Activated CD4-positive, alpha-beta memory T cell treated with anti-CD3 and anti-CD28 coated beads, Interleukin-2, amount 10 ng/mL, durations not matched to agents 7 days and 5 days (primary cell): ENCODE data around the gene LLGL1. TPM values are rescaled to one million over a fixed set of nuclear protein-coding genes. Genes with fewer than 3 reads are reported as not detected.
A peak's percentile ranks its signal among the peaks of the same experiment; 100 is the strongest.
"Not testable (repeated sequence)": the region's sequence is repeated elsewhere in the genome, so short reads cannot be mapped to it uniquely, and the experiment has no call there.

Experiments
- CTCF ChIA-PET: fragments of 350-600 bp; sonication (Branson Sonifier 250); formaldehyde crosslinking; loops from one replicate; lab custom pipeline; 2021; ENCODE audit warnings: antibody characterized with exemption, inconsistent platforms; lab: Charles Lee
- POLR2A ChIA-PET: fragments of 350-600 bp; sonication (Branson Sonifier 250); formaldehyde crosslinking; loops from one replicate; lab custom pipeline; 2021; ENCODE audit warnings: antibody characterized with exemption; lab: Charles Lee
- DNase-seq: peaks from one replicate; pipeline ENCODE4 v3.0.0-alpha.2; 2020
- H3K27ac Mint-ChIP-seq: one replicate; pipeline ENCODE4 v1.8.0; 2021; ENCODE audit warnings: mild to moderate bottlenecking, mixed read lengths
- H3K27me3 Mint-ChIP-seq: one replicate; pipeline ENCODE4 v1.8.0; 2021; ENCODE audit warnings: mixed read lengths
- H3K36me3 Mint-ChIP-seq: one replicate; pipeline ENCODE4 v1.8.0; 2021; ENCODE audit warnings: low read depth, mixed read lengths
- H3K4me1 Mint-ChIP-seq: one replicate; pipeline ENCODE4 v1.8.0; 2021; ENCODE audit warnings: mixed read lengths
- H3K4me3 Mint-ChIP-seq: one replicate; pipeline ENCODE4 v1.8.0; 2021; ENCODE audit warnings: mild to moderate bottlenecking, mixed read lengths
- H3K9me3 Mint-ChIP-seq: one replicate; pipeline ENCODE4 v1.8.0; 2021; ENCODE audit warnings: mixed read lengths
- total RNA-seq, 2 experiments: library from RNA; stranded (reverse); gene quantifications; one replicate each; pipeline ENCODE4 v1.2.3, GENCODE V29; 2021

Gene LLGL1
- total RNA-seq, 2 experiments from 2014 or later, result 22.8 to 22.9 TPM

GRCh38 chr17:18197535-18198194 lies 27.8 kb upstream of the LLGL1 start:
- H3K27ac Mint-ChIP-seq, result no peak overlapping the region
- H3K4me1 Mint-ChIP-seq, result peaks cover 18% of the 10 kb centered on the region
- ChIA-PET POLR2A (interaction anchor here (0.7 to 2.3 kb wide), 3 partner anchors 9 to 14 kb away, joined by 3 to 11 read pairs (median 4); partner anchors contain the start of gene ALKBH5), CTCF (no interaction called here)
- H3K9me3 Mint-ChIP-seq, result no peaks in the 10 kb centered on the region
- H3K4me3 Mint-ChIP-seq, result no peak overlapping the region
- H3K27me3 Mint-ChIP-seq, result no peaks in the 10 kb centered on the region
- DNase-seq, result no peak
- H3K36me3 Mint-ChIP-seq, result peaks cover 71% of the 10 kb centered on the region

- no peak for DNase-seq
- ChIA-PET CTCF (no interaction called here), POLR2A (interaction anchor here (1.0 to 2.3 kb wide), 2 partner anchors 10 to 14 kb away, joined by 3 to 11 read pairs; partner anchors contain the start of gene ALKBH5)
- Mint-ChIP-seq H3K27me3 (no peaks in the 10 kb centered on the region), H3K9me3 (no peaks in the 10 kb centered on the region), H3K4me1 (peaks cover 17% of the 10 kb centered on the region), H3K36me3 (peaks cover 69% of the 10 kb centered on the region), H3K27ac (no peak overlapping the region), H3K4me3 (no peak overlapping the region)
Measured at GRCh38 chr17:18198530-18198929, 26.9 kb upstream of the LLGL1 start.

GRCh38 chr17:18201108-18201507 lies 24.3 kb upstream of the LLGL1 start:
- ChIA-PET CTCF (interaction anchor here (1.4 kb wide), 1 partner anchor 9 kb away, joined by 3 read pairs; no protein-coding TSS in a partner anchor), POLR2A (no interaction called here)
- DNase-seq, result no peak
- H3K27me3 Mint-ChIP-seq, result no peaks in the 10 kb centered on the region
- H3K4me3 Mint-ChIP-seq, result no peak overlapping the region
- no peak overlapping the region for H3K27ac Mint-ChIP-seq
- peaks cover 10% of the 10 kb centered on the region for H3K4me1 Mint-ChIP-seq
- H3K9me3 Mint-ChIP-seq, result no peaks in the 10 kb centered on the region
- H3K36me3 Mint-ChIP-seq, result peaks cover 55% of the 10 kb centered on the region

- ChIA-PET POLR2A (interaction anchor here (0.6 kb wide), 1 partner anchor 13 kb away, joined by 3 read pairs; no protein-coding TSS in a partner anchor), CTCF (interaction anchor here (1.3 kb wide), 1 partner anchor 62 kb away, joined by 3 read pairs; no protein-coding TSS in a partner anchor)
- peaks cover 50% of the 10 kb centered on the region for H3K36me3 Mint-ChIP-seq
Measured at GRCh38 chr17:18203308-18203707, 22.1 kb upstream of the LLGL1 start.

GRCh38 chr17:18205861-18206260 lies 19.6 kb upstream of the LLGL1 start:
- Mint-ChIP-seq H3K9me3 (no peaks in the 10 kb centered on the region), H3K4me3 (no peak overlapping the region), H3K4me1 (peaks cover under 1% of the 10 kb centered on the region), H3K27me3 (no peaks in the 10 kb centered on the region), H3K27ac (no peak overlapping the region), H3K36me3 (peaks cover 49% of the 10 kb centered on the region)
- ChIA-PET POLR2A (no interaction called here), CTCF (no interaction called here)
- DNase-seq, result no peak

More at GRCh38 chr17:18203308-18203707, 22.1 kb upstream of the LLGL1 start:
- H3K9me3 Mint-ChIP-seq, result no peaks in the 10 kb centered on the region
- H3K27me3 Mint-ChIP-seq, result no peaks in the 10 kb centered on the region
- no peak overlapping the region for H3K4me3 Mint-ChIP-seq
- peaks cover 5% of the 10 kb centered on the region for H3K4me1 Mint-ChIP-seq
- no peak overlapping the region for H3K27ac Mint-ChIP-seq
- no peak for DNase-seq

GRCh38 chr17:18206962-18207361 lies 18.5 kb upstream of the LLGL1 start:
- Mint-ChIP-seq H3K36me3 (peaks cover 49% of the 10 kb centered on the region), H3K4me3 (no peak overlapping the region), H3K27me3 (no peaks in the 10 kb centered on the region), H3K27ac (no peak overlapping the region), H3K9me3 (no peaks in the 10 kb centered on the region), H3K4me1 (no peaks in the 10 kb centered on the region)
- ChIA-PET POLR2A (no interaction called here), CTCF (no interaction called here)
- DNase-seq, result no peak

- peaks cover 45% of the 10 kb centered on the region for H3K36me3 Mint-ChIP-seq
- H3K9me3 Mint-ChIP-seq, result no peaks in the 10 kb centered on the region
- H3K4me1 Mint-ChIP-seq, result no peaks in the 10 kb centered on the region
- ChIA-PET CTCF (interaction anchor here (1.0 kb wide), 1 partner anchor 10 kb away, joined by 3 read pairs; no protein-coding TSS in a partner anchor), POLR2A (no interaction called here)
- H3K27me3 Mint-ChIP-seq, result no peaks in the 10 kb centered on the region
- no peak for DNase-seq
- no peak overlapping the region for H3K4me3 Mint-ChIP-seq
- no peak overlapping the region for H3K27ac Mint-ChIP-seq
Measured at GRCh38 chr17:18208092-18208491, 17.3 kb upstream of the LLGL1 start.

GRCh38 chr17:18213666-18214270 lies 11.7 kb upstream of the LLGL1 start:
- no peak for DNase-seq

GRCh38 chr17:18216906-18217305 lies 8.5 kb upstream of the LLGL1 start:
- H3K27ac Mint-ChIP-seq, H3K9me3 Mint-ChIP-seq, H3K27me3 Mint-ChIP-seq, H3K4me1 Mint-ChIP-seq, H3K36me3 Mint-ChIP-seq, POLR2A ChIA-PET, H3K4me3 Mint-ChIP-seq, DNase-seq: not testable (repeated sequence)
- CTCF ChIA-PET, result interaction anchor here (1.2 kb wide), 1 partner anchor 28 kb away, joined by 5 read pairs; no protein-coding TSS in a partner anchor

More at GRCh38 chr17:18213666-18214270, 11.7 kb upstream of the LLGL1 start:
- H3K4me3 Mint-ChIP-seq, result no peak overlapping the region
- ChIA-PET CTCF (interaction anchor here (0.7 to 1.4 kb wide), 2 partner anchors 9 to 28 kb away, joined by 3 read pairs; no protein-coding TSS in a partner anchor), POLR2A (no interaction called here)
- no peaks in the 10 kb centered on the region for H3K9me3 Mint-ChIP-seq
- peaks cover 1% of the 10 kb centered on the region for H3K4me1 Mint-ChIP-seq
- H3K27me3 Mint-ChIP-seq, result no peaks in the 10 kb centered on the region
- peaks cover 13% of the 10 kb centered on the region for H3K36me3 Mint-ChIP-seq
- H3K27ac Mint-ChIP-seq, result no peak overlapping the region

- peaks cover 3% of the 10 kb centered on the region for H3K4me1 Mint-ChIP-seq
- no peaks in the 10 kb centered on the region for H3K27me3 Mint-ChIP-seq
- H3K9me3 Mint-ChIP-seq, result no peaks in the 10 kb centered on the region
- H3K4me3 Mint-ChIP-seq, result no peak overlapping the region
- no peak overlapping the region for H3K27ac Mint-ChIP-seq
- no peaks in the 10 kb centered on the region for H3K36me3 Mint-ChIP-seq
- peak; percentile 78 for DNase-seq
- ChIA-PET CTCF (interaction anchor here (0.6 kb wide), 1 partner anchor 10 kb away, joined by 3 read pairs; no protein-coding TSS in a partner anchor), POLR2A (no interaction called here)
Measured at GRCh38 chr17:18217412-18218015, 7.9 kb upstream of the LLGL1 start.

GRCh38 chr17:18218756-18219415 lies 6.5 kb upstream of the LLGL1 start:
- H3K36me3 Mint-ChIP-seq, result no peaks in the 10 kb centered on the region

GRCh38 chr17:18224053-18224386 lies 1.4 kb upstream of the LLGL1 start:
- no peaks in the 10 kb centered on the region for H3K36me3 Mint-ChIP-seq
- no peak for DNase-seq
- ChIA-PET POLR2A (interaction anchor here (0.8 to 1.2 kb wide), 2 partner anchors 33 to 91 kb away, joined by 5 read pairs; partner anchors contain the start of genes SMCR8 and TOP3A), CTCF (interaction anchor here (1.3 to 2.5 kb wide), 2 partner anchors 9 to 41 kb away, joined by 4 to 12 read pairs; no protein-coding TSS in a partner anchor)
- no peak overlapping the region for H3K4me3 Mint-ChIP-seq
- no peak overlapping the region for H3K27ac Mint-ChIP-seq
- peaks cover 29% of the 10 kb centered on the region for H3K4me1 Mint-ChIP-seq
- no peaks in the 10 kb centered on the region for H3K27me3 Mint-ChIP-seq
- no peaks in the 10 kb centered on the region for H3K9me3 Mint-ChIP-seq

More at GRCh38 chr17:18218756-18219415, 6.5 kb upstream of the LLGL1 start:
- Mint-ChIP-seq H3K9me3 (no peaks in the 10 kb centered on the region), H3K27ac (no peak overlapping the region), H3K4me1 (peaks cover 3% of the 10 kb centered on the region), H3K27me3 (no peaks in the 10 kb centered on the region), H3K4me3 (no peak overlapping the region)
- DNase-seq, result no peak
- CTCF ChIA-PET, result no interaction called here
- POLR2A ChIA-PET, result no interaction called here
